Heart right ventricle (tissue), 16 donors: ENCODE data around the gene PDIA5. TPM values are rescaled to one million over a fixed set of nuclear protein-coding genes. Genes with fewer than 3 reads are reported as not detected.

Source experiments
- ATAC-seq, 8 donors: fragments of 200-7000 bp; cut with Tn5 transposase; one replicate each; pipeline ENCODE4 v1.9.1; 2020; ENCODE audit warnings: mild to moderate bottlenecking in 8 of 8, moderate library complexity in 8 of 8, moderate number of reproducible peaks in 1 of 8
- DNase-seq, 2 donors: peaks; one replicate each; pipeline ENCODE4 v3.0.0-alpha.2; 2020
- H3K27ac ChIP-seq, 10 donors: fragments of 200-600 bp; sonication (generic) in 2 of 10; one replicate each; pipeline versions ENCODE4 v1.5.0 to v1.8.0; 2020 to 2022; ENCODE audit warnings: mild to moderate bottlenecking in 3 of 10
- H3K27me3 ChIP-seq, 7 donors: fragments of 200-600 bp; one replicate each; pipeline ENCODE4 v1.8.0; 2021 to 2022; ENCODE audit warnings: mild to moderate bottlenecking in 2 of 7
- H3K36me3 ChIP-seq, 9 donors: fragments of 200-600 bp; sonication (generic) in 1 of 9; one replicate each; pipeline versions ENCODE4 v1.5.0 to v1.8.0; 2020 to 2022; ENCODE audit warnings: mild to moderate bottlenecking in 2 of 9
- H3K4me1 ChIP-seq, 9 donors: fragments of 200-600 bp; sonication (generic) in 1 of 9; one replicate each; pipeline versions ENCODE4 v1.5.0 to v1.8.0; 2020 to 2022; ENCODE audit warnings: mild to moderate bottlenecking in 4 of 9
- H3K4me3 ChIP-seq, 10 donors: fragments of 200-600 bp; sonication (generic) in 2 of 10; one replicate each; pipeline versions ENCODE4 v1.5.0 to v1.8.0; 2020 to 2022; ENCODE audit warnings: mild to moderate bottlenecking in 7 of 10, moderate library complexity in 2 of 10
- H3K9me3 ChIP-seq, 11 donors: fragments of 200-600 bp in 10 of 11; sonication (generic) in 2 of 11; one replicate each; pipeline versions ENCODE4 v1.5.0 to v1.8.0; 2013 to 2022; ENCODE audit warnings: mild to moderate bottlenecking in 2 of 11, control low read depth in 1 of 11, moderate library complexity in 1 of 11
- WGBS, 2 donors: extraction: QIAGEN DNeasy Blood & Tissue Kit; methylation state at CpG; one replicate each; pipeline ENCODE4 v1.1.7; 2013; ENCODE audit warnings: inconsistent platforms in 1 of 2; 5-methylcytosine and 5-hydroxymethylcytosine counted together
- intact Hi-C, 10 donors: fragments of 100-400 bp; cut with DNase I; formaldehyde crosslinking; loops; one replicate each; pipeline versions ENCODE4 v1.11.1 to v1.14.2; 2022
- polyA plus RNA-seq, 2 donors: library from polyadenylated mRNA; stranded (reverse); fragments of 200-250 nt; gene quantifications; one replicate each; pipeline ENCODE4 v1.2.3, GENCODE V29; 2013
- total RNA-seq, 10 donors: library from RNA; stranded (reverse); fragmentation: NEBNext Ultra II Directional in 3 of 10; extraction: Animal tissue kit (Norgen Biotek cat#: 25700) in 3 of 10; gene quantifications; one replicate each; pipeline versions ENCODE4 v1.2.1 to v1.2.4, GENCODE V29; 2021 to 2023
- TF ChIP-seq, protein P1 (sequence below), 9 donors: fragments of 200-600 bp; sonication (generic) in 2 of 9; IDR thresholded peaks; one replicate each; pipeline versions ENCODE4 v1.5.0 to v1.8.0; 2021 to 2022; ENCODE audit warnings: antibody characterized with exemption in 9 of 9, mild to moderate bottlenecking in 5 of 9, moderate library complexity in 1 of 9
- donor health status: Arrhythmogenic right ventricular cardiomyopathy.
- donor health status: ischemic (EF 13 %, LVEDD 7.1; RV severe dilation, severe dysfunction).
- donor health status: healthy with polysubstance abuse.
- donor health status: DM: no; HTN: yes; CAD: no.
- donor health status: DM: no; HTN: no; CAD: no.
- donor health status: ischemic (EF 25% LVEDD 6.9; RV normal size, moderate dysfunction).
- donor health status: ischemic (EF 25% LVEDD 5.7; RV mildly dilated, moderate dysfunction).
- donor health status: healthy.
- donor health status: DM: yes; HTN: yes; CAD: no.
- donor health status: Ischemic cardiomyopathy.
- donor health status: ischemic (EF 35%, LVEDD 5.7; RV mildly dilated, moderate dysfunction).
- donor health status: nonischemic (EF 11% LVEDD 7.7; RV severe dilation, severe dysfunction).
- donor health status: DM: yes; HTN: yes; CAD: no.
- donor health status: PGD.
- donor health status: ischemic (EF 29% LVEDD 5.4; RV normal size, mild dysfunction).
- donor health status: nonischemic (EF 23%, LVEDD 6.1; RV moderate dilation, normal function).

PDIA5 gene
- total and polyA plus RNA-seq, 12 donors: 4.2 to 14.6 (median 6.3) TPM

DNA sequence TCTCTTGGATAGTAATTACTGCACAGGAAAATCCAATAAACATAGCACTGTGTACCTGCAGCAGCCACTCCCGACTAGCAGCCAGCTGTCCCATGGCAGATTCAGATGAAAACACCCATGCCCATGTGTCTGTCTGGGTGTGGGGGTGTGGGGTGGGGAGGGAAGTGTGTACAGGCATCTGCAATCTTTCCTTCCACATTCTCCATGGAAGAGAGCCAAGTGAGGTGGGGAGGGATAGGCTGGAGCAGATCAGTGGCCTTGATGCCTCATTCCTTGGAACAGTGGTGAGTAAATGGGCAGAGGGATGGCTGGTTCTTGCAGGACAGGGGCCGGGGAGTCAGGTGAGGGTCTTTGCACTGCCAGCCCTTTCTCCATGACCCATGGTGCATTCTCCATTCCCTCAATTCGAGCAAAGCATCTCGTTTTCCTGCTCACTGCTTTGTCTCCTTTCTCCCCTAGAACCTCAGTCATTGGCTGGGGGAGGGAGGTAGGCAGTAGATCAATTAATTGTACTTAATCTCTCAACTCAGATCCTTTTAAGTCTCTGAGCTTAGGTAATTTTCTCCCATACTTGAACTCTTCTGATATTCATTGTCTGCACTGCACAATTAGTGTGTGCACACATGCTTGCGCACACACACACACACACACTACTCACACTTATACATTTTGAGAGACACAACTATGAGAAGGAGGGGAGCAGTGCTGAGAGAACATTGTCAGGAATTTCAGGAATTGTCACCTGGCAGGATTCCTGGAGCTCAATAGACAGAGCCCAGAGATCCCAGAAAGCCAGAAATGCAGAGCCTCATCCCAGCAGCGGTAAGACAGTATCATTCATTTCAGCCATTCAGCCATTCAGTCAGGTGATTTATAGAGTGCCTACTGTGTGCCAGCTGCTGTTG lies 31.9 kb downstream of the PDIA5 start:
- Histone ChIP-seq H3K27me3 (no peaks in the 10 kb centered on the region), H3K27ac (no peak overlapping the region), H3K9me3 (no peaks in the 10 kb centered on the region), H3K4me3 (no peak overlapping the region), H3K36me3 (peaks cover 0 to 58% (median 9%) of the 10 kb centered on the region in 9 donors), H3K4me1 (peaks cover 6 to 43% (median 37%) of the 10 kb centered on the region in 9 donors)
- no peak for ATAC-seq
- TF ChIP-seq, protein P1, sequence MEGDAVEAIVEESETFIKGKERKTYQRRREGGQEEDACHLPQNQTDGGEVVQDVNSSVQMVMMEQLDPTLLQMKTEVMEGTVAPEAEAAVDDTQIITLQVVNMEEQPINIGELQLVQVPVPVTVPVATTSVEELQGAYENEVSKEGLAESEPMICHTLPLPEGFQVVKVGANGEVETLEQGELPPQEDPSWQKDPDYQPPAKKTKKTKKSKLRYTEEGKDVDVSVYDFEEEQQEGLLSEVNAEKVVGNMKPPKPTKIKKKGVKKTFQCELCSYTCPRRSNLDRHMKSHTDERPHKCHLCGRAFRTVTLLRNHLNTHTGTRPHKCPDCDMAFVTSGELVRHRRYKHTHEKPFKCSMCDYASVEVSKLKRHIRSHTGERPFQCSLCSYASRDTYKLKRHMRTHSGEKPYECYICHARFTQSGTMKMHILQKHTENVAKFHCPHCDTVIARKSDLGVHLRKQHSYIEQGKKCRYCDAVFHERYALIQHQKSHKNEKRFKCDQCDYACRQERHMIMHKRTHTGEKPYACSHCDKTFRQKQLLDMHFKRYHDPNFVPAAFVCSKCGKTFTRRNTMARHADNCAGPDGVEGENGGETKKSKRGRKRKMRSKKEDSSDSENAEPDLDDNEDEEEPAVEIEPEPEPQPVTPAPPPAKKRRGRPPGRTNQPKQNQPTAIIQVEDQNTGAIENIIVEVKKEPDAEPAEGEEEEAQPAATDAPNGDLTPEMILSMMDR (IDR thresholded peaks at IDR 0.05): no peak
- intact Hi-C loops: no loop called here
- DNase-seq: no peak
- 75 to 76% methylated on average over 6 of the region's 6 CpGs for WGBS, 2 donors

- intact Hi-C loops: no loop called here
Observed at GRCh38 chr3:123099331-123100192, 32.7 kb downstream of the PDIA5 start.

DNA sequence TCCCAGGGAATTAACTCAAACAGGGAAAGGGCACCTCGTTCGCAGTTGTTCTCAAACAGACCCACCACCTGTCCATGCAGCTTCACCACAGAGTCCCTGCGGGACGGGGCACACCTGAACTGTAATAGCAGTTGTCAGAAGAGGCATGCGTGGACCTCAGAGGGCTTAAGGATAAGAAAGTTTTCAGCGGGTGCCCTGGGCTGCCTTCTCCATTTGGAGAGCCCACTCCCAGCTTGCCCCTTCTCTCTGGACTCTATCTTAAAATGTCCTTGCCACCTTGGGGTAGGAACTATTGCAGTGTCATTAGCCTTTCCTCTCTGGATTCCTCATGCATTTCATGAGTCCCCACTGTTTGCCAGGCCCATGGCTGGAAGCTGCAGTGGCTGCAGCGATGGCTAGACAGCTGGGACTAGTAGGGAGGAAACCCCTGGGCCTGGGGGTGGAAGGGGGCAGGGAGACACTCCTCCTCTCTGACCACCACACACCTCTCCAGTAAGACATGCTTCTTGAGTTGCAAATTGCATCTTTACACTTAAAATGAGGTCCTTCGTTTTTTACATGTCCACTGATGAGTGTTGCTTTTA lies 33.5 kb downstream of the PDIA5 start:
- no peak overlapping the region for H3K27ac ChIP-seq
- DNase-seq (no peak), ATAC-seq (no peak)
- TF ChIP-seq, protein P1 (IDR thresholded peaks at IDR 0.05): no peak
- no peaks in the 10 kb centered on the region for H3K27me3 ChIP-seq
- peaks cover 6 to 48% (median 37%) of the 10 kb centered on the region in 9 donors for H3K4me1 ChIP-seq
- peaks cover 0 to 58% (median 13%) of the 10 kb centered on the region in 9 donors for H3K36me3 ChIP-seq
- no peaks in the 10 kb centered on the region for H3K9me3 ChIP-seq
- WGBS, 2 donors: 93 to 96% methylated on average over 8 of the region's 8 CpGs
- intact Hi-C loops: no loop called here
- H3K4me3 ChIP-seq: no peak overlapping the region

More at GRCh38 chr3:123099331-123100192, 32.7 kb downstream of the PDIA5 start:
- DNase-seq (no peak), ATAC-seq (no peak)
- no peaks in the 10 kb centered on the region for H3K27me3 ChIP-seq
- peaks cover 6 to 46% (median 37%) of the 10 kb centered on the region in 9 donors for H3K4me1 ChIP-seq
- TF ChIP-seq, protein P1 (IDR thresholded peaks at IDR 0.05): no peak
- H3K27ac ChIP-seq: no peak overlapping the region
- H3K9me3 ChIP-seq: no peaks in the 10 kb centered on the region
- 84% methylated on average over 12 of the region's 12 CpGs for WGBS, 2 donors
- no peak overlapping the region for H3K4me3 ChIP-seq
- peaks cover 0 to 58% (median 13%) of the 10 kb centered on the region in 9 donors for H3K36me3 ChIP-seq

DNA sequence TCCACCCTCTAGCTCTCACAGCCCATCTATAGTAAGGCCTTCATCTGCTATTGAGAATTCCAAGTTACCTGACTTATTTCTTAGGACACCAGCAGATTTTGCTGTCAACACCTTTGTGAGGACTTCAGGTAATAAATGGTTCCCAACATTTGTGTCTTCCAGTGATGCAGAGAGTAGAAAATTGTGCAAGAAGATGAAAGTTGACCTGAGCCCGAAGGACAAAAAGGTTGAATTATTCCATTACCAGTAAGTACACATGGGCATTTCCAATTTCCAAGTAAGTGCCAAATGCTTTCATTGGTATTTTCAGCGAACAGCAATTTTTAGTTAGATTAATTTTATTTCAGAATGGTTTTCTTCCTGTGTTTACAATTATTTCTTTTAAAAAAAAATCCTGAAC lies 35.4 kb downstream of the PDIA5 start:
- 98 to 100% methylated on average over 2 of the region's 2 CpGs for WGBS, 2 donors
- intact Hi-C loops: no loop called here
- Histone ChIP-seq H3K4me3 (no peak overlapping the region), H3K4me1 (peaks cover 0 to 31% (median 21%) of the 10 kb centered on the region in 9 donors), H3K27me3 (no peaks in the 10 kb centered on the region), H3K27ac (no peak overlapping the region), H3K36me3 (peaks cover 0 to 75% (median 20%) of the 10 kb centered on the region in 9 donors), H3K9me3 (no peaks in the 10 kb centered on the region)
- ATAC-seq: no peak
- no peak for DNase-seq
- TF ChIP-seq, protein P1 (IDR thresholded peaks at IDR 0.05): no peak
